Epithelial cell of proximal tubule (primary cell): ENCODE data around the gene IKZF3. TPM values are rescaled to one million over a fixed set of nuclear protein-coding genes. Genes with fewer than 3 reads are reported as not detected.
"Not testable (repeated sequence)": the region's sequence is repeated elsewhere in the genome, so short reads cannot be mapped to it uniquely, and the experiment has no call there.

Experiments used
- DNase-seq: peaks from one replicate; pipeline ENCODE4 v3.0.0-alpha.2; 2011; ENCODE audit warnings: low read depth
- H3K4me3 ChIP-seq: 2 replicates; pipeline ENCODE4 v1.5.1; 2011; ENCODE audit warnings: low read depth, mild to moderate bottlenecking, low read length
- CTCF ChIP-seq: conservative IDR thresholded peaks from 2 replicates; pipeline ENCODE4 v1.5.1; 2012; ENCODE audit warnings: low read depth, mild to moderate bottlenecking, low read length
- total RNA-seq: library from RNA; depleted of rRNA; stranded (reverse); fragments of >200 nt; gene quantifications from 2 replicates; pipeline ENCODE4 v1.2.3, GENCODE V29; 2015

IKZF3 gene
- total RNA-seq, 1 donor from 2014 or later = not detected

DNA sequence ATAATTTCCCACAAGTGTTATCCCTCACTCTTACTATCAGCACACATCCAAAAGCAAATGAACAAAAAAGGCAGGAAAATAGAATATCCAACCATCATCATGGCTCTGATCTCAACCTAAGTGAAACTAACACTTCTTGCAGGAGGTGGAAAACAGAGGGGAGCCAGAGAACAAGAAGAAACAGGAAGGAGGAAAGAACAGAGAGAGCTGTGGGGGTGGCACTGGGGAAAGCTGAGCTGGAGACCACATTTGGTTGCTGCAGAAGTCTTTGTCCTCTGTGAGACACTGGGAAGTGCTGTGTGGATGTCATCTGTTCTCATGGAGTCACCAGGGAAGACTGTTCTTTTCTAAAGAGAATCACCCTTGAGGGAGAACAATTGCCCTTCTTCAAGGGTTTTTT lies 91.7 kb downstream of the IKZF3 start:
- no peak for TF ChIP-seq CTCF
- DNase-seq = no peak

GRCh38 chr17:39769974-39770587 lies 94.0 kb downstream of the IKZF3 start:
- no peak for TF ChIP-seq CTCF
- DNase-seq = no peak
- no peak overlapping the region for H3K4me3 ChIP-seq

More for the DNA sequence above, 91.7 kb downstream of the IKZF3 start:
- H3K4me3 ChIP-seq = no peak overlapping the region

GRCh38 chr17:39767147-39767546 lies 97.0 kb downstream of the IKZF3 start:
- no peak overlapping the region for H3K4me3 ChIP-seq

GRCh38 chr17:39765766-39766165 lies 98.3 kb downstream of the IKZF3 start:
- no peak overlapping the region for H3K4me3 ChIP-seq
- no peak for DNase-seq
- no peak for TF ChIP-seq CTCF

More at GRCh38 chr17:39767147-39767546, 97.0 kb downstream of the IKZF3 start:
- DNase-seq = no peak
- TF ChIP-seq CTCF = no peak

DNA sequence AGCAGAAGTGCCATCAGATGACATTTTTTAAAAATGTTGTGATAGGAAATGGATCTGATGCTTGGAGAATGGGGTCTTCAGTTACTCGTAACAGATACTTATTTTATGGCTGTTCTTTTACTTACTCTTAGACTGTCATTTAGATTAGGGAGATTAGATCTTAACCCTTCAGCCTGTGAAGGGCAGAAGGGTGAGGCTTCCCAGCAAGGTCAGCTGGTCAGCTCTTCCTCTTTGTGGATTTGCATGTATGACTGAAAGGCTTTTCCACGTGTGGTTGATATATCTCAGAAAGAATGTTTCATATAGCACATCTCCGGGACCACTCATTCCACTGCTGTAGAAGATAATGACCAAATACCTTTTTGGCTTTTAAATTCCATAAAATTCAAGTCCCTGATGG lies 98.9 kb downstream of the IKZF3 start:
- TF ChIP-seq CTCF = no peak
- H3K4me3 ChIP-seq = no peak overlapping the region
- no peak for DNase-seq

- DNase-seq, H3K4me3 ChIP-seq: not testable (repeated sequence)
Measured at GRCh38 chr17:39764171-39764570, 99.9 kb downstream of the IKZF3 start.

DNA sequence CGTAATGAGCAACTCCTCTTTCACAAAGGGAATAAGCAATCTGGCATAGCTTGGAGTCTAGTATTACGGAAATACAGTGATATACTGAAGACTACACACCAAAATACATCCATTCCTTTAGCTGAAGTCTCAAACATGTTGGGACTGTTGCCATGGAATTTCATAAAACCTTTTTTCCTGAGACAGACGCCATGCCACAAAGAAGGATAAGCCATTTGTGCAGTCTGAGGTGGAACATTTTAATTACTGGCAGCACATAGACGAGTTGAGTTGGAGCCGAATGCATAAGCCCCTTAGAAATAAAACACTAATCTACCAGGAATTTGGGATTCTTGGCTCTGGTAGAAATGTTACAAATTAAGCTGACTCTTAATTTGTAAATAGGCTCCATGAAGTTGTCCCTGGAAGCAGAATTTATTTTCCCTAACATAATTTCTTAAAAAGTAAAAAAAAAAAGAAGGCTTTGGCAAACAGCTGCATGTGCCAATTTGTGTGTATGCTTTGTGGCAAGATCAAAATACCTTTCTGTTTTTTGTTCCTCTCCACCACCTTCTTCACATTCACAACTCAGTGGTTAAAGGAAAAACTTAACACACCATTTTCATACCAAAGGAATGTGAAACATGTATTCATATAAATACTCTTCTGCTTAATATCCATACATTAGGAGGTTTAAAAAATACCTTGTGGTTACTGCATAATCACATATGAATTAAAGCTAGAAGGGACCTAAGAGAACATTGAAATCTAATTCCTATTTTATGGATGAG lies 100.9 kb downstream of the IKZF3 start:
- no peak for TF ChIP-seq CTCF
- no peak overlapping the region for H3K4me3 ChIP-seq
- no peak for DNase-seq
